Measurements from ENCODE around the gene ILF3. TPM values are rescaled to one million over a fixed set of nuclear protein-coding genes. Genes with fewer than 3 reads are reported as not detected.

Gene ILF3
- total and polyA plus RNA-seq, 10 of the 15 experiments (the other 5 are each of a cell fraction or from before 2014, with no cell fraction given), result 28.1 to 383 (median 176) TPM

GRCh38 chr19:10740798-10741197 lies 86.7 kb downstream of the ILF3 start:
- Histone ChIP-seq H2AFZ (ENCODE audit: control insufficient read depth, low read depth, low read length) (no peak overlapping the region), H3K27me3 (replicated peaks in 1 of 2; ENCODE audit: control insufficient read depth in 2 of 2, insufficient read depth in 2 of 2, low read length in 1 of 2) (no peaks in the 10 kb centered on the region), H3K27ac (ENCODE audit: control insufficient read depth, insufficient read depth) (no peak overlapping the region), H3K9ac (ENCODE audit: control insufficient read depth, insufficient read depth, low read length) (no peak overlapping the region), H3K9me3 (replicated peaks; ENCODE audit: control insufficient read depth, insufficient read depth, low read length) (no peaks in the 10 kb centered on the region; the same call in 1 of the 3 replicates), H3K4me3 (no peak overlapping the region), H3K4me2 (ENCODE audit: control insufficient read depth, insufficient read depth) (no peak overlapping the region), H3K79me2 (ENCODE audit: control insufficient read depth, insufficient read depth, low read length) (peaks cover 74% of the 10 kb centered on the region), H4K20me1 (ENCODE audit: control insufficient read depth, insufficient read depth) (no peaks in the 10 kb centered on the region), H3K36me3 (ENCODE audit: control insufficient read depth in 2 of 2, insufficient read depth in 2 of 2, low read length in 1 of 2) (peaks cover 3% of the 10 kb centered on the region in 2 experiments; a peak in 3 of 4 replicates), H3K4me1 (ENCODE audit: control insufficient read depth, insufficient read depth, low read length) (peaks cover 16% of the 10 kb centered on the region)
- TF ChIP-seq ELK1 (IDR thresholded peaks at IDR 0.05; ENCODE audit: low read depth, low read length) (no peak), IRF5 (IDR thresholded peaks at IDR 0.05; ENCODE audit: borderline replicate concordance) (no peak), CHD1 (IDR thresholded peaks at IDR 0.05; ENCODE audit: low read depth, low read length) (no peak), RAD51 (IDR thresholded peaks at IDR 0.05) (no peak), SUZ12 (IDR thresholded peaks at IDR 0.05; ENCODE audit: unreplicated experiment) (no peak), NR2F1 (conservative IDR thresholded peaks at IDR 0.05) (no peak), ESRRA (IDR thresholded peaks at IDR 0.05; ENCODE audit: low read length) (no peak), RELA (IDR thresholded peaks at IDR 0.05; ENCODE audit: borderline replicate concordance, partially characterized antibody) (no peak), RELB (IDR thresholded peaks at IDR 0.05; ENCODE audit: low read depth) (no peak), ZNF622 (IDR thresholded peaks at IDR 0.05) (no peak), FOXK2 (IDR thresholded peaks at IDR 0.05) (no peak), IKZF2 (IDR thresholded peaks at IDR 0.05) (no peak)
- ChIA-PET SMC1A (ENCODE audit: uncharacterized antibody, unreplicated experiment) (no interaction called here), CTCF (interaction anchor here (0.6 kb wide), 1 partner anchor 41 kb away, joined by 3 read pairs; no protein-coding TSS in a partner anchor), POLR2A (interaction anchor here (1.0 kb wide), 1 partner anchor 22 kb away, joined by 4 read pairs; no protein-coding TSS in a partner anchor), RAD21 (ENCODE audit: unreplicated experiment) (no interaction called here)
- FAIRE-seq, result no peak
- intact Hi-C loops (cut with micrococcal nuclease; ENCODE audit: unreplicated experiment) (no loop called here), in situ Hi-C loops (cut with MboI) (no loop called here)
- no peak for ATAC-seq
- BruUV-seq (replicated peaks), result no TSS peak
- 95% methylated on average over 3 of the region's 3 CpGs for WGBS (ENCODE audit: insufficient coverage, insufficient replicate concordance, low lambda C conversion rate, missing lambda C conversion rate)
- DNase-seq (ENCODE audit: low read depth, low spot score), result no peak

MicroRNAs encoded within 50 kb of the gene (microRNA counts, 767-probe panel; counts per million panel counts)
- microRNA hsa-miR-638, result 977 counts per million, percentile 26 among the panel's probes with 10 or more counts

Small RNA genes lying within 50 kb of the gene (microRNA-seq; reads per million reads assigned to microRNA genes)
- gene MIR638, result not detected

Small RNA genes lying within 50 kb of the gene (small RNA-seq; reads per million reads assigned to genes)
- gene MIR638, result not detected

Other genes starting within 250 kb of the ILF3 start
Only the 7 nearest of the 13 such genes appear.
- gene ATG4D, start 110.4 kb upstream of the ILF3 start, total RNA-seq (2014; rRNA removed), result 15.6 and 16.8 TPM in 2 replicates
- gene ATG4D, start 110.4 kb upstream of the ILF3 start, total RNA-seq (2014; rRNA removed; fragmentation: Illumina TruSeq; extraction: Trizol), result 8.1 and 8.4 TPM in 2 replicates
- gene ATG4D, start 110.4 kb upstream of the ILF3 start, total RNA-seq (2021), result 24.2 and 24.3 TPM in 2 replicates
- gene ATG4D, start 110.4 kb upstream of the ILF3 start, polyA plus RNA-seq (2011; rRNA removed), result 7.9 and 14.5 TPM in 2 replicates
- gene ATG4D, start 110.4 kb upstream of the ILF3 start, polyA plus RNA-seq (2014; fragmentation: Illumina TruSeq; extraction: Trizol), result 1.2 and 7.7 TPM in 2 replicates
- 1 to 10 TPM in 1 of 2 experiments, under 1 TPM in 1; 0.39 to 2.3 TPM for gene ATG4D, start 110.4 kb upstream of the ILF3 start, polyA plus RNA-seq (2014; fragmentation: Nextera tagmentation; extraction: Ambion mirVana)
- 26.7 and 28.7 TPM in 2 replicates for gene ATG4D, start 110.4 kb upstream of the ILF3 start, polyA plus RNA-seq (2014; rRNA removed)
- 10 to 100 TPM; 12.4 to 14.6 TPM for gene ATG4D, start 110.4 kb upstream of the ILF3 start, polyA plus RNA-seq (2016; fragmentation: Nextera tagmentation; extraction: Ambion mirVana)
- 25.3 and 31.0 TPM in 2 replicates for gene KRI1, start 88.3 kb upstream of the ILF3 start, total RNA-seq (2014; rRNA removed)
- 17.6 and 21.0 TPM in 2 replicates for gene KRI1, start 88.3 kb upstream of the ILF3 start, total RNA-seq (2014; rRNA removed; fragmentation: Illumina TruSeq; extraction: Trizol)
- 32.7 and 36.2 TPM in 2 replicates for gene KRI1, start 88.3 kb upstream of the ILF3 start, total RNA-seq (2021)
- gene KRI1, start 88.3 kb upstream of the ILF3 start, polyA plus RNA-seq (2011; rRNA removed), result 17.2 and 17.4 TPM in 2 replicates
- 21.9 and 24.7 TPM in 2 replicates for gene KRI1, start 88.3 kb upstream of the ILF3 start, polyA plus RNA-seq (2014; fragmentation: Illumina TruSeq; extraction: Trizol)
- gene KRI1, start 88.3 kb upstream of the ILF3 start, polyA plus RNA-seq (2014; fragmentation: Nextera tagmentation; extraction: Ambion mirVana), result 1 to 10 TPM in 1 of 2 experiments, under 1 TPM in 1; 0.98 to 3.4 TPM
- 42.5 and 42.6 TPM in 2 replicates for gene KRI1, start 88.3 kb upstream of the ILF3 start, polyA plus RNA-seq (2014; rRNA removed)
- 10 to 100 TPM; 24.7 to 27.4 TPM for gene KRI1, start 88.3 kb upstream of the ILF3 start, polyA plus RNA-seq (2016; fragmentation: Nextera tagmentation; extraction: Ambion mirVana)
- 3.4 TPM in 2 replicates for gene CDKN2D, start 85.4 kb upstream of the ILF3 start, total RNA-seq (2014; rRNA removed)
- gene CDKN2D, start 85.4 kb upstream of the ILF3 start, total RNA-seq (2014; rRNA removed; fragmentation: Illumina TruSeq; extraction: Trizol), result 7.6 and 8.5 TPM in 2 replicates
- 10.2 and 11.0 TPM in 2 replicates for gene CDKN2D, start 85.4 kb upstream of the ILF3 start, total RNA-seq (2021)
- gene CDKN2D, start 85.4 kb upstream of the ILF3 start, polyA plus RNA-seq (2011; rRNA removed), result 11.9 and 17.0 TPM in 2 replicates
- 3.6 and 5.2 TPM in 2 replicates for gene CDKN2D, start 85.4 kb upstream of the ILF3 start, polyA plus RNA-seq (2014; fragmentation: Illumina TruSeq; extraction: Trizol)
- gene CDKN2D, start 85.4 kb upstream of the ILF3 start, polyA plus RNA-seq (2014; fragmentation: Nextera tagmentation; extraction: Ambion mirVana), result 1 to 10 TPM in 1 of 2 experiments, under 1 TPM in 1; 0.53 to 4.9 TPM
- 17.2 and 18.0 TPM in 2 replicates for gene CDKN2D, start 85.4 kb upstream of the ILF3 start, polyA plus RNA-seq (2014; rRNA removed)
- 1 to 10 TPM; 5.9 to 9.3 TPM for gene CDKN2D, start 85.4 kb upstream of the ILF3 start, polyA plus RNA-seq (2016; fragmentation: Nextera tagmentation; extraction: Ambion mirVana)
- not detected in 2 replicates for gene AP1M2, start 67.0 kb upstream of the ILF3 start, total RNA-seq (2014; rRNA removed)
- gene AP1M2, start 67.0 kb upstream of the ILF3 start, total RNA-seq (2014; rRNA removed; fragmentation: Illumina TruSeq; extraction: Trizol), result not detected in 2 replicates
- 0.21 and 0.72 TPM in 2 replicates for gene AP1M2, start 67.0 kb upstream of the ILF3 start, total RNA-seq (2021)
- not detected in 2 replicates for gene AP1M2, start 67.0 kb upstream of the ILF3 start, polyA plus RNA-seq (2011; rRNA removed)
- gene AP1M2, start 67.0 kb upstream of the ILF3 start, polyA plus RNA-seq (2014; fragmentation: Illumina TruSeq; extraction: Trizol), result not detected in 2 replicates
- not detected for gene AP1M2, start 67.0 kb upstream of the ILF3 start, polyA plus RNA-seq (2014; fragmentation: Nextera tagmentation; extraction: Ambion mirVana)
- not detected in 2 replicates for gene AP1M2, start 67.0 kb upstream of the ILF3 start, polyA plus RNA-seq (2014; rRNA removed)
- gene AP1M2, start 67.0 kb upstream of the ILF3 start, polyA plus RNA-seq (2016; fragmentation: Nextera tagmentation; extraction: Ambion mirVana), result not detected
- gene SLC44A2, start 28.8 kb upstream of the ILF3 start, total RNA-seq (2014; rRNA removed), result 18.0 TPM in 2 replicates
- 9.8 and 11.0 TPM in 2 replicates for gene SLC44A2, start 28.8 kb upstream of the ILF3 start, total RNA-seq (2014; rRNA removed; fragmentation: Illumina TruSeq; extraction: Trizol)
- gene SLC44A2, start 28.8 kb upstream of the ILF3 start, total RNA-seq (2021), result 45.3 and 48.4 TPM in 2 replicates
- 32.3 and 51.3 TPM in 2 replicates for gene SLC44A2, start 28.8 kb upstream of the ILF3 start, polyA plus RNA-seq (2011; rRNA removed)
- gene SLC44A2, start 28.8 kb upstream of the ILF3 start, polyA plus RNA-seq (2014; fragmentation: Illumina TruSeq; extraction: Trizol), result 41.9 and 45.0 TPM in 2 replicates
- 1 to 10 TPM; 3.0 to 3.3 TPM for gene SLC44A2, start 28.8 kb upstream of the ILF3 start, polyA plus RNA-seq (2014; fragmentation: Nextera tagmentation; extraction: Ambion mirVana)
- 31.6 and 33.0 TPM in 2 replicates for gene SLC44A2, start 28.8 kb upstream of the ILF3 start, polyA plus RNA-seq (2014; rRNA removed)
- 10 to 100 TPM; 26.7 to 26.9 TPM for gene SLC44A2, start 28.8 kb upstream of the ILF3 start, polyA plus RNA-seq (2016; fragmentation: Nextera tagmentation; extraction: Ambion mirVana)
- 40.7 and 44.3 TPM in 2 replicates for gene QTRT1, start 47.1 kb downstream of the ILF3 start, total RNA-seq (2014; rRNA removed)
- gene QTRT1, start 47.1 kb downstream of the ILF3 start, total RNA-seq (2014; rRNA removed; fragmentation: Illumina TruSeq; extraction: Trizol), result 18.1 and 19.9 TPM in 2 replicates
- gene QTRT1, start 47.1 kb downstream of the ILF3 start, total RNA-seq (2021), result 55.0 and 59.3 TPM in 2 replicates
- gene QTRT1, start 47.1 kb downstream of the ILF3 start, polyA plus RNA-seq (2011; rRNA removed), result 10.7 and 33.9 TPM in 2 replicates
- 4.0 and 14.2 TPM in 2 replicates for gene QTRT1, start 47.1 kb downstream of the ILF3 start, polyA plus RNA-seq (2014; fragmentation: Illumina TruSeq; extraction: Trizol)
- 1 to 10 TPM in 1 of 2 experiments, under 1 TPM in 1; 0.89 to 8.6 TPM for gene QTRT1, start 47.1 kb downstream of the ILF3 start, polyA plus RNA-seq (2014; fragmentation: Nextera tagmentation; extraction: Ambion mirVana)
- 66.0 and 71.2 TPM in 2 replicates for gene QTRT1, start 47.1 kb downstream of the ILF3 start, polyA plus RNA-seq (2014; rRNA removed)
- 10 to 100 TPM; 73.7 to 78.9 TPM for gene QTRT1, start 47.1 kb downstream of the ILF3 start, polyA plus RNA-seq (2016; fragmentation: Nextera tagmentation; extraction: Ambion mirVana)
- 56.8 and 68.7 TPM in 2 replicates for gene DNM2, start 63.7 kb downstream of the ILF3 start, total RNA-seq (2014; rRNA removed)
- 53.0 and 58.9 TPM in 2 replicates for gene DNM2, start 63.7 kb downstream of the ILF3 start, total RNA-seq (2014; rRNA removed; fragmentation: Illumina TruSeq; extraction: Trizol)
- 128 and 146 TPM in 2 replicates for gene DNM2, start 63.7 kb downstream of the ILF3 start, total RNA-seq (2021)
- gene DNM2, start 63.7 kb downstream of the ILF3 start, polyA plus RNA-seq (2011; rRNA removed), result 22.8 and 47.4 TPM in 2 replicates
- gene DNM2, start 63.7 kb downstream of the ILF3 start, polyA plus RNA-seq (2014; fragmentation: Illumina TruSeq; extraction: Trizol), result 54.5 and 69.2 TPM in 2 replicates
- 1 to 10 TPM; 1.2 to 3.4 TPM for gene DNM2, start 63.7 kb downstream of the ILF3 start, polyA plus RNA-seq (2014; fragmentation: Nextera tagmentation; extraction: Ambion mirVana)
- 93.1 and 113 TPM in 2 replicates for gene DNM2, start 63.7 kb downstream of the ILF3 start, polyA plus RNA-seq (2014; rRNA removed)
- 100 to 1,000 TPM in 1 of 2 experiments, 10 to 100 TPM in 1; 98.3 to 100 TPM for gene DNM2, start 63.7 kb downstream of the ILF3 start, polyA plus RNA-seq (2016; fragmentation: Nextera tagmentation; extraction: Ambion mirVana)